ENCODE data around the gene FAM83E.
A peak's percentile ranks its signal among the peaks of the same experiment; 100 is the strongest.

FAM83E gene

DNA sequence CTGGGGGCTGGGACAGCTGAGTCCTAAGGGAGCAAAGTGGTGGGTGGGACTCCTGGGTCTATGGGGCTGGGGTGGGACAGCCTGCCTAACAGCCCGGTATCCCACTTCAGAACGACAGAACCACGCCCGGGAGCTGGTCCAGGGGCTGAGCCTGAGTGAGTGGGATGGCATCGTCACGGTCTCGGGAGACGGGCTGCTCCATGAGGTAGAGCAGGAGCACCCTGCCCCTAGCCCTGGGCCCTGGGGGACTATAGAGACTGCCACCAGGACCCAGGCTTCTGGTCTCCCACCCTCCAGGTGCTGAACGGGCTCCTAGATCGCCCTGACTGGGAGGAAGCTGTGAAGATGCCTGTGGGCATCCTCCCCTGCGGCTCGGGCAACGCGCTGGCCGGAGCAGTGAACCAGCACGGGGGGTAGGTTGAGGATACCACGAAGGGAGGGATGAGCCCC is 13.0 kb upstream of the FAM83E start:
- FAIRE-seq = no peak

DNA sequence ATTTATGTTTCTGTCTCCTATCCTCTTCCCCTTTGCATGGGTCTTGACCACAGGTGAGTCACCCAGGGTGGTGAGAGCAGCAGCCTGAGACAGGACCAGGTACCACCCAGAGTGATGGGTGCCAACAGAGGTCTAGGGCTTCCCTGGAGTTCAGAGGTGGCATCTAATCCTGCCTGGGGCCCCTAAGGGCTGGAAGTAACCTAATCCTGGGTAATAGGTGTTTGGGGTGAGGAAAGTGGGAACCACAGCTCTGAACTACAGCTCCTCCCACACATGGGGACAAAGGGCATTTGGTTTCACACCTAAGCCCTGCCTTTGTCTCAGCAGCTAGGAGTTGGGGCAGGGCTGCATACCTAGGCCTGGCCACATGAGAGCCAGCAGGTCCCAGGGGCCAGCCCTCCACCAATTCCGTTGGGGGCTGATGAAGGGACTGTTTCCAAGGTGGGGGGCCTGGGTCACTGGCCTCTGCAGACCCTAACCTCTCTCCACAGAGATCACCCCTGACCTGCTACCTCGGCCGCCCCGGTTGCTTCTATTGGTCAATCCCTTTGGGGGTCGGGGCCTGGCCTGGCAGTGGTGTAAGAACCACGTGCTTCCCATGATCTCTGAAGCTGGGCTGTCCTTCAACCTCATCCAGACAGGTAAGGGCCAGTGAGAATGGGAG is 12.5 kb upstream of the FAM83E start:
- FAIRE-seq = no peak

- FAIRE-seq = no peak
Observed at GRCh38 chr19:48625891-48626327, 11.0 kb upstream of the FAM83E start.

DNA sequence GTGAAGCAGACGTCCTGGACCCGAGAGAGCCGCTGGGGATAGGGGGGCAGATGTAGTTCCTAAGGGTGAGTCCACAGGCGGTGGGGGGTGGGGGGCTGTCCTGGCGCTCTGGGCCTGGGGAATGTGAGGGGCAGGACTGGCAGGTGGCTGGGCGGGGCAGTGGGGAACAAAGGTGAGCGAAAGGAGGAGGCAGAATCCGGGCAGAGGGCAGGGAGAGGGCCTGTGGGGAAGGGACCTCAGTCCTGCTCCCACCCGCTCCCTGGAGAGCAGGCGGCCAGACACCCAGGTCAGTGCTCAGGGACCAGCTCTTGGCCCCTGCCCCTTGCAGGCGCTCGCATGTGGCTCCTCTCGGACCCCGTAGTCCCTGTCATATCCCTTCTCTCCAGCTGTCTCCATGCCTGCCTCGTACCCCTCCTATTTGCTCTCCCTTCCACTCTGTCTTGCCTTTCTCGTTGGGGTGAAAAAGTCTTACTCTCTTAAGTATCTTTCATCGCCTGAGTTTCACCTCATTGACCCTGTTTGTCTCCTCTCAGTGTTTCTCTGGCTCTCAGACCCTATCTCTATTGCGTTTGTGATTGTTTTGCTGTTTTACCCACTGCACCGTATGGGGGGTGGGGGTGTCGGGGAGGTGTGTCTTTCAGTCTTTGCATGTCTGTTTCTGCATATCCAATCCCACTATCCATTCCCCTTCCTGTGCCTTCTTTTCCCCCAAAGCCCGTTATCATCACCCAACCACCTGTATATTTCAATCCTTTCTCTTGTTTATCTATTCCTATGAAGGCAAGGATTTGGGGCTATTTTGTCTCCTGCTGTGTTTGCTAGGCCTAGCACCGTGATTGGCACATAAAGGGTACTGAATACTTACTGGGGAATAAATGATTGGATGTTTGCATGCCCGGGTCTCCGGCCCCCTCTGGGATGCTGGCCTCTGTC is 10.2 kb upstream of the FAM83E start:
- no peak for FAIRE-seq

DNA sequence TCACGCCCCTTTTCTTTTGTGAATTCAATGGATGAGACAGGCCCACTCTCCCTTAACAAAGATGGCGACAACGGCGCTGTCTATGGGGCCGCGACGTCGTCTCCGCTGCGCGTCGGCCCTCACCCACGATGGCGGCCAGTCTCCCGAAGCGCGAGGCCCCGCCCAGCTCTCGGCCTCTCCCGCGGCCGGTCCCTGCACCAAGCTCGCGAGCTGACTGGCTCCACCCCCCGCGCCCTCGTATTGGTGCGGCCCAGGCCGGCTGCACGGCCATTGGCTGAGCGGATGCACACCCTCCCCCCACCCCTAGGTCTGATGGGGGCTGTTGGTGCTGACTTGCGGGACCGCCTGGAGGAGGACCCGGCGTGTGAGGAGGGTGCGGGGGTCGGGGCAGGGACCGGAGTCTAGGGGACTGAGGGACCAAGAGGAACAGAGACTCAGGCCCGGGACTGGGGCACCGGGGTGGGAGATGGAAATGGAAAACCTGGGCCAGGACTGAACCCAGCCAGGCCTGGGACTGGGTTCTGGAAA is 9.3 kb upstream of the FAM83E start:
- peak; percentile 93 for FAIRE-seq

DNA sequence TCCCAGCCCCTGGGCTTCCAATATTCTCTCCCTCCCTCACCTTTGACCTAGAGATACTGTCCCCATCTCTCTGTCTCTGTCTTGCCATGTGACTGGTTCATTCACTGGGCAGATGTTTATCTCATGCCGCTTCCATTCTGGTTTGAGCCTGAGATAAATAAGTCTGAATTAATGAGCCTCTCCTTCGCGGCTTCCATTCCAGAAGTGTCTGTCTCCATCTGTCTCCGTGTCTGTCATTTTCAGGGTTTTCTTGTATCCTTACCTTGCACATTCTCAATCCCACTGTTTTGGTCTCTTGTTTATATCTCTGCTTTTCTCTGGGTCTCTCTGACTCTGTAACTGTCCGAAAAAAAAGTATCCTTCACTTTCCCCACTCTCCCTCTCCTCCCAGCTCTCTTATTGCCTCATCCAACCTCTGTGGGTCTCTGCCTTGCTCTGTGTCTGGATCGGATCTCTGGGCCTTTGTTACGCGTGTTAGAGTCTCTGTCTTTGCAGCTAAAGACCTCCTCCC is 8.7 kb upstream of the FAM83E start:
- FAIRE-seq = no peak

DNA sequence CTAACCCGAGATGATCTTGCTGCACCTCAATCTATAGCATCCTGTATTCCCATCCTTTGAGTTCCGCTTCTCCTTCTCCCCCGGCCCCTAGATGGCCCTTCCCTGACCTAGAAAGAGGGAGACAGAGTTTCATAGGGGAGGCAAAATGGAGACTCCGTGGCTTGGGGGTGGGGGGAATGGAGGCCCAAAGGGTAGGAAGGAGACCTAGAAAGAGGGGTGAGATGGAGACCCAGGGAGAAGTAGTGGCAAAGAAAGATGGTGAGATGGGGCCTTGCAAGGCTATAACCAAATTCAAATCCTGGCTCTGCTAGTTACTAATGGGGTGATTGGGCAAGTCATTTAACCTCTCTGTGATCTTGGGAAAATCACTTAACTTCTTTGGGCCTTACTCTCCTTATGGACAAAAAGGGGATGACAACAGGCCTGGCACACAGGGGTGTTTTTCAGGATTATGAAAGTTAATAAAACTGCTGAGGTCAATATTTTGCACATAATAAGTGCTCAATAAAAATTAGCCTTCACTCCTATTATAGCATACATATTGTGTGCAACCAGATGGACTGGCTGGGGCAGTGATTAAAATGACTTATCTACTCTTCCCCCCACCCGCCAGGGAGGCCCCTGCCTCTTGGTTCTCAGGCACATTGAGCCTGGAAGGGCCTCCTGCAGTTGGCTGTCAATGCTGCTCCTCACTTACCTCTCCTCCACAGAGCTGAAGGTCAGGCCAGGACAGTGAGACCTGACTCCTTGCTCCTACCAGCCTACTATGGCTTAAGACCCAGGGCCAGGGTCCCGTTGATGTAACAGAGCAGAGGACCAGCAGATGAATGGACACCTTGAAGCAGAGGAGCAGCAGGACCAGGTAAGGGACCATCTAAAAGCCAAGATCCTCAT is 5.1 kb upstream of the FAM83E start:
- FAIRE-seq = no peak

DNA sequence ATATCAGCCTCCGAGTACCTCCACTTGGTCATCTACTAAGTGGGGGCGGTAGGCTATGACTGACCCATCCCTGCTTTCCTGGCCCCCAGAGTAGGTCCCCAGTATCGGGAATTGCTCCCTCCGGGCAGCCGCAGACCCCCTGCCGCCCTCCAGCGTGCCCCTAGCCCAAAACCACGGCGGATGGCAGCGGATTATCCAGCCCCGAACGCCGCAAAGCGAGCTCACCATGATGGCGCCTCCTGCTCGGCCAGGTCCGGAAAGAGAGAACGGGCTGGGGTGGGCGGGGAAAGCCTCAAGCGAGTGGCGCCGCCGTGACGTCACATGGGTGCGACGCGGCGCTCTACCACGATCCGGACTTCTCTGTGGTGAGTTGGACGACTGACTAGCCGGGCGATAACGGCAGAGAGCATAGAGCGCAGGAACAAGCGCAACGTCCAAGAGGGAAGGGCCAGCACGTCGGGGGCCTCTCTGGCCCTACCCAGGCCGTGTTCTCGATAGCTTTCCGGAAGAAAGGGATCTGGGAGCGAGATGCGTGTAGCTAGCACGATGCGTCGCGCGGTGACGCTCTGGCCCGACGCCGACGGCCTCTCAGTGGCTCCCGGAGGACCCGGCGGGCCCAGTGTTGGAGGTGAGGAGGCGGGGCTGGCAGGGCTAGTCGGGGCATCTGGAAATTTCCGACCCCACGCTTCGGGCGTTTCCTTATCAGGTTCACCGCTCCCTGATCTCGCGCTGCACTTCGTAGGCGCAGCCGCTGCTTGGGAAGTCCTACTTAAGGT is 4.2 kb upstream of the FAM83E start, which contains the start of the genes RPL18 and SPHK2:
Gene RPL18 (minus strand): TSS at position 263 of the 776 bp plus-strand sequence. CDS start 35 bp downstream, at position 228.
Gene SPHK2 (plus strand): TSS at position 591 of the 776 bp plus-strand sequence. CDS start 1,009 bp downstream, outside the sequence.
- FAIRE-seq = peak; percentile 88

DNA sequence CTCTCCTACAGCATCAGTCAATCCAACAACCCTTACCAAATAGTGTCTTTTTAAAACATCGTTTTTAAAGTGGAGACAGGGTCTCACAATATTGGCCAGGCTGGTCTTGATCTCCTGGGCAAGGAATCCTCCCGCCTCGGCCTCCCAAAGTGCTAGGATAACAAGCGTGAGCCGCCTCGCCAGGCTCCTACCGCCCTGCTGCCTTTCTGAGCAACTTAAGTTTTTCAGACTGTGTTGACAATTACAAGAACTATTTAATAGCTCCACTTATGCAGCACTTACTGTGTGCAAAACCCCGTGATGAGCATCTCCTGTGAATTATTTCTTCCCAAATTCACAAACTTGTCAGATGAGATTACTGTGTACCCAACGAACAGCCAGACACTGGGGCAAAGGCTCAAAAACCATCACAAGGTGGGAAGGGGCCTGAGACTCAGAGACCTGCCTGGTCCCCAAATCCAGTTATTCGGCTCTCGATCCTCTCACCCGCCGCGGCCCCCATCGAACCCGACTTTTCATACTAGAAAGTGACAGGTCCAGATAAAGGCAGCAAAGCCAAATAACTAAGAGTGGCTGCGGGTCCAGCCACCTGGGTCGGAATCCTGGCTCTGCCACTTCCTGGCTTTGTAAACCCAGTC is 3.5 kb upstream of the FAM83E start:
- FAIRE-seq = no peak

DNA sequence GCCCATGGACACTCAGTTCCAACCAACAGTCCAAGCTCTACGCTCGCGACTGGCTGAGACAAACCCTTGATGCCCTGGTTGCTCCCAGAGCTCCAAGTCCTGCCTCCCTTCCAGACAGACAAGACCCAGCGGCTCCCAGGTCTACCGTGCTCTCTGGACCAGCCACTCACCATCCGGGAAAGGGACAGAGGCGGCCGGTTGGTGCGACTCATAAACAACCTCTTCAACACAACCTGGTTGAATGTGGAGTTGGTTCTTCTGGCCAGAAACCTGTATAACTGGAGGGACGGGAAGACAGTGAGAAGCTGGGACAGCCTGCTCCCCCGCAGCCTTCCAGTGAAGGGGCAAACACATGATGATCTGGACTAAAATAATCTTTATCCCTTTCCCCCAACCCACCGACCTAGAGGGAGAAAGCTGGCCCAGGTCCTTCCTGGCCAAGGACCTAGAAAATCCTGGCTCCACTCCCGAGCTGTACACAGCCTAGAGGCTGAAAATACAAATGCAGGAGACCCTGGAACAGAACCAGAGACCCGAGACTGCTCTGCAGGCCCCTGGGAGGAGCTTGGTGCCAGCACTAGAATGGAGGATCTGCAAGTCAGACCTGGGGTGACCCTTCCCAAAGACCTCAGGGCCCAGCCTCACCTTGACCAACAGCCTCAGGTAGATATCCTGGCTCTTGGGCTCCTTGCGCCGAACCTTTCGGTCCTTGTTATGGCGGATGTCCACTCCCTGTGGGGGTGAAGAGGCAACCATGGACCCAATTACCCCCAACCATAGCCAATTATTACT is 2.5 kb upstream of the FAM83E start:
- FAIRE-seq = no peak

DNA sequence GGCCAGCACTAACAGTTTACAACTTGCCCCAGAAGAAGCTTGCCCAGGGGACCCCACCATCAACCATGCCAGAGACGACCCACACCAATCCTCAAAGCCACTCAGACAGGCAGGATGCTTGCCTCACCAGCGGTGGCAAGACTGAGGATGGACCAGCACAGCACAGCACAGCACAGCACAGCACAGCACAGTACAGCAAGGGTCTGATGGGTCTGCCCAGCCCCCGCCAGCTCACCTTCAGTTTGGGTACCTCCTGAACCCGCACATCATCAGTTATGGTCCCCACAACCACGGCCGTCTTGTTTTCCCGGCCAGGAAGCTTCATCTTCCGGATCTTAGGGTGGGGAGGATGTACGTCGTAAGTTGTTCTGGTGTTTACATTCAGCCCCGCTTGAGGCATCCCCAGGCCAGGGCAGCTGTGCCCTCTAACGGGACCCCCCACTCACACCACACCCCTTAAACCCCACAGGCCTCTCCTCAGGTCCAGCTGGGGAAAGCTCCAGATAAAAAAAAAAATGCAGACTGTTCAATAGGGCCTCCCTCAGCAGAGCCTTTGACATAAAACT is 1.7 kb upstream of the FAM83E start:
- FAIRE-seq = no peak

GRCh38 chr19:48616041-48616436 is 1.2 kb upstream of the FAM83E start:
- no peak for FAIRE-seq

DNA sequence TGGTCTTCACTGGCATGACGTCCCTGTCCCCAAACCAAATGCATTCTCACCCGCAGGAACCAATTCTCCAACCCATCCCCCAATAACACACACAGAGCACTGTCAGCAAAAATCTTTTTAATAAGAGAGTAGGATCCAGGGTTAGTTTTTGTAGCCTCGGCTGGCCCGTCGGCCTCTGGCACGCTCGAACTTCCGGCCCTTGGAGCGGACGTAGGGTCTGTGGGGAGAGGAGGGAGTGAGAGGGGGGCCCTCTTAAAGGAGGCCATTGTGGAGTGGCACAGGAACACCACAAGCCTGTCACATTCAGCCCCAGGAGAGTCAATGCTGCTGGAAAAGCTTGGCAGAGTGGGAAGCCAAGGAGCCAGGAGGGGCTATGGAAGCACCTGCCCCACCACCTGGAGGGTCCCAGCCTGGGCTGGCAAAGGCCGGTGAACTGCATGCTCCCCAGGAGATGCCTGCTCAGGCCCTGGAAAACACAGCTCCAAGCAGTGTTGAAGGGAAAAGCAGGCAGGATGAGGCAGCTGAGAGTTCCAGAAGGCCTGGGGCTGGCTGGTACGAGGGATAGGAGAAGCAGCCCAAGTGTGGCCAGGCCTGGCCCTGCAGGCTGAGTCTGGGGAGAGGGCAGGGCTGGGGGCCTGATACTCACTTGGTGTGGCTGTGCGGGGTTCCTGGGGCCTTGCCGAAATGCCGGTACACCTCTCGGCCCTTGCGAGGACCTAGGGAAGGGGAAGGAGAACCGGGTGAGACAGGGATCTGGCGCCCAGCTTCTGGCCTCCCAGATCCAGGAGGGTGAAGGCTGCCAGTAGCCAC is 560 bp upstream of the FAM83E start:
- no peak for FAIRE-seq

DNA sequence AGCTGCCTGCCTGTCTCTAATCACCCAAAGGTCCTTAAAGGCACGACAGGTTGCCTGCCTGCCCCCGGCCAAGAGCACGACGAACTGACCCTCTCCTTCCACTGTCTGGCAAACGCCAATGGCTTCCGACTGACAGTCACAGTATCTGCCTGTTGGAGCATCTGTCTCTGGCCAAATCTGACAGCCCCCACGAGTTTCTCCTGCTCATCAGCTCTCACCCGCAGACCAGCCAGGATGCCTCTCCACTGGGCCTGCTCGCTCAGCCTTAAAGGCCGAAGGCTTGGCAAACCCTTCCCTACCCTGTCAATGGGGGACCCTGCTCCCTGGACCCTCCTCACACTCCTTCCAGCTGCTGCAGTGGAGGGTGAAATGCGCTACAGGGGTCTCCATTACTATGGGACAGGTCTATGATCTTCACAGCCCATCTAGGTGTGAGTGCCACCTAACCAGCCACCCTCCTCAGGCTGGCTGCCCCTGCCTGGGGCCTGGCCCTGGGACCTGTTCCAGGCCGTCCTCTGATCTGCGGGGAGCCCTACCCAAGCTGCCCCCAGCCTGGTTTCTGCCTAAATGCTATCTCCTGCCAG is 932 bp downstream of the FAM83E start:
- no peak for FAIRE-seq

DNA sequence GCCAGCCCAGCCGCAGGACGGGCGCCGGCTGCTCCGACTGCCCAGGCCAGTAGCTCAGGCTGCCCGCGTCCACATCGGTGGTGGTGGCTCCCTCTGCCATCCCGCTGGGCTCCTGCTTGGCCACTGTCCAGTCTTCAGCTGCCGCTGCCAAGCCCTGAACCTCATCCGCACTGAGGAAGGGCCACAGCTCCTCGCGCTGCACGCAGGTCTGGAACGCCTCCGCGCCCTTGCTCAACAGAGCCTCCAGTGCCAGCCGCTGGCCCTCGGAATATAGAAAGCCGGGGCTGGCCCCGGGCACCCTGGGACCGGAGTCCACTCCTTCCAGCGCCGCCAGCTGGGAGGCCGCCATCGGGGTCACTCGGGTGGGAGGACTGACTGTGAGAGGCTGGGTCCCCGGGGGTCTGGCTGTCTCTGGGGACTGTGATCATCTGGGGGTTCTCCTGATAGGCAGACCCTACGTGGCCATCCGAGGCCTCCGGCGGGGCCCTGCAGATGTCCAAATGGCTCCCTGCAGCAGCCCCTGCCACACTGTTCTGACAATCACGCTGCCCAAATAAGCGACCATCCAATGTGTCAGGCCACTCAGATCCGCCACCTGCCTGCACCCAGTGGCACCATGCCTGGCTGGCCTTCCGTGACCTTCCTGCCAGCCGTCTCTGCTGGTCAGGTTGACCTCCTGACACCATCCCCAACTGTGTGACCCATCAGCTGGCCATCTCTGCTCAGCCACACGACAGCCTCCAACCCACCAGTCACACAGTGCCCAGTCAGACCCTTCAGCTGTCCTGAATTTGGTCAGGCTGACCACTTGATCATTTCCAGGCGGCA is 1.6 kb downstream of the FAM83E start:
- FAIRE-seq = no peak

DNA sequence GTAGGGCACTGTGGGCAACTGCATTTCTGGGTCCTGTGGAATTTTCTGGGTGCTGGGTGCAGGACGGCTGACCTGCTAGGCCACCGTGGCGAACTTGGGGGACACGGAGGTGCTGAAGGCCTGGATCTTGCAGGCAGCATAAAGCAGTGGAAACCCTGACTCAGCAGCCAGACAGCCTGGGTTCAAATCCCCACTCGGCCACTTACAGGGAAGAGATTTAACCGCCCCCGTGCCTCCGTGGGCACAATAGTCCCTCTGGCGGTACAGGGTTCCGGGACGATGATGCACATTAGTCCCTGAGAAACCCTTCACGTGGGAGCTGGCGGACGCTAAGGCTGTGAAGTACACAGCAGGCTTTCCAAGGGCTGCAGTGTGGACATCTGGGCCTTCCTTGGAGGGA is 3.0 kb downstream of the FAM83E start:
- FAIRE-seq = no peak

DNA sequence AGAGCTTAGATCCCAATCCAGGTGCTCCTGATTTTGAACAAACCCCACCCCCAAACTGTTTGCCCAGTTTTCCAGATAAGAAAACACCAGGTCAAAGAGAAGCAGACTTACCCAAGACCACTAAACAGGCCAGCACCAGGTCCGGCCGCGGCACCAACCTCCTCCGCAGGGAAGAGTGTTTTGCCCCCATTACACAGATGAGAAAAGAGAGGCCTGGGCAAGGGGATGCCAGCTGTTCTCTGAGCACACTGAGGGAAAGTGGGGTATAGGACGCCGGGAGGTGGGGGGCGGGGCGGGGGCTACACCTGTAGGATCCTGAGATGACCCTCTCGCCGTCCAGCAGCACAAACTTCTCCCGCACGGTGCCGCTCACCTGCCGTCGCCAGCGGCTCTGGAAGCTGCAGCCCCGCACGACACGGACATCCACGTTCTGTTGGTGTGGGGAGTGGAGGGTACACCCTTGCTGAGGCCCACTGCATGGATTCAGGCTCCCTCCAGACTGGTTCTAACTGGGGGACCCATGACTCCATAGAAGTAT is 5.2 kb downstream of the FAM83E start:
- FAIRE-seq = no peak
